ENCODE results near the gene INPP5A. TPM values are rescaled to one million over a fixed set of nuclear protein-coding genes. Genes with fewer than 3 reads are reported as not detected.

Gene INPP5A
- total and polyA plus RNA-seq, 2 donors (not counting 1 experiment from before 2014, with no cell fraction given) = 9.3 to 87.8 TPM

DNA sequence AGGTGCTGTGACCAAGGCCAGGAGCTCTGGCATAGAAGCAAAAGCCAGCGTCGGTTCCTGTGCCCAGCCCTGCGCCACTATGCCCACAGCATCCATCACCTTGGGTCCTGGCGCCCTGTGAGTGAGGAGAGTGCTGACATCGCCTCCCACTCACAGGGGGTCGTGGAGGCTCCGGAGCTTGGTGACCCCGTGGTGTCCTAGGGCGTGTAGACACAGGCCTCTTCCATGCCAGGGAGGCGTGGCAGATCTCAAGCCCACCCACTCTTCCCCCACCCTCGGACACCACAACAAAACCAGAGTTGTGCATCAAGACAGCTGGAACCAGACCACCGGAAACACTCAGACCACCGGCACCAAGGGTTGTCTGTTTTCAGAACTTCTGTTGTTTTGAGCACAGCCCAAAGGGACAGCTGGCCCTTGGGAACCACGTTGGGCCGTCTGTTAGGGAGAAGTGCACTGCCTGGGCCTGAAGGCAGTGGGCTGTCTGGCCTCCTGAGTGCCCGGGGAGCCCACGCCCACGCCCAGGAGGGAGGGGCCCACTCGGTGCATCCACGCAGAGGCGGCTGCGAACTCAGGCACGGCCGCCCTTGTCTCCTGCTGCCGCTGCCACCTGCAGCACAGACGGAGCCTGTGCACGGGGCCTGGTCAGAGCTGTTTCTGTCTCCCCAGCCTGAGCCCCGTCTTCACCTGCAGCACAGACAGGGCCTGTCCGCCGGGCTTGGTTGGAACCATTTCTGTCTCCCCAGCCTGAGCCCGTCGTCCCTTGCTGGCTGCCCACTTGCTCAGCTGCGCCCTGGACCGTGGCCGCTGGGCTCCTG is 106.3 kb downstream of the INPP5A start:
- Mint-ChIP-seq H3K27me3 (no peaks in the 10 kb centered on the region), H3K27ac (no peak overlapping the region), H3K4me3 (no peak overlapping the region), H3K9me3 (ENCODE audit: insufficient read depth) (no peaks in the 10 kb centered on the region), H3K4me1 (peaks cover 9% of the 10 kb centered on the region)
- Histone ChIP-seq H4K20me1 (ENCODE audit: control insufficient read depth, insufficient read depth, low read length, poor library complexity, severe bottlenecking) (peaks cover 82% of the 10 kb centered on the region), H3K9ac (ENCODE audit: low read length) (no peak overlapping the region), H3K4me3 (ENCODE audit: control extremely low read depth in 1 of 5, extremely low read depth in 1 of 5, insufficient read depth in 1 of 5, low read depth in 2 of 5, low read length in 4 of 5) (no peak overlapping the region), H3K4me2 (replicated peaks; ENCODE audit: low read depth, low read length, poor library complexity, severe bottlenecking) (peak overlapping the region; percentile 4), H3K27me3 (replicated peaks in 1 of 4; ENCODE audit: control extremely low read depth in 1 of 4, control insufficient read depth in 3 of 4, insufficient read depth in 4 of 4, low read length in 3 of 4) (no peaks in the 10 kb centered on the region), H2AFZ (ENCODE audit: insufficient read depth, low read depth, low read length, poor library complexity, severe bottlenecking) (no peak overlapping the region), H3K27ac (ENCODE audit: low read length in 2 of 2) (no peak overlapping the region), H3K79me2 (ENCODE audit: control insufficient read depth, insufficient read depth, low read length) (peaks cover 73% of the 10 kb centered on the region), H3K36me3 (replicated peaks in 1 of 2; ENCODE audit: control extremely low read depth in 1 of 2, control insufficient read depth in 1 of 2, extremely low read depth in 1 of 2, insufficient read depth in 2 of 2, low read length in 1 of 2) (peaks cover 0 to 6% of the 10 kb centered on the region in 2 experiments), H3K4me1 (ENCODE audit: control insufficient read depth in 2 of 2, insufficient read depth in 2 of 2, low read length in 2 of 2) (peaks cover 0 to 9% of the 10 kb centered on the region in 2 donors), H3K9me3 (ENCODE audit: control extremely low read depth in 1 of 3, control insufficient read depth in 2 of 3, insufficient read depth in 1 of 3, low read length in 2 of 3) (peaks cover 0 to 7% (median 0%) of the 10 kb centered on the region in 3 donors)
- 72% methylated on average over 33 of the region's 35 CpGs for WGBS (ENCODE audit: insufficient coverage)
- ChIA-PET CTCF (interaction anchor here (1.0 to 2.1 kb wide), 3 partner anchors 15 to 185 kb away, joined by 3 to 8 read pairs (median 3); no protein-coding TSS in a partner anchor), POLR2A (no interaction called here)
- intact Hi-C loops (cut with micrococcal nuclease) = no loop called here
- peak; percentile 10 for ATAC-seq (ENCODE audit: low read depth)
- TF ChIP-seq, protein P1, sequence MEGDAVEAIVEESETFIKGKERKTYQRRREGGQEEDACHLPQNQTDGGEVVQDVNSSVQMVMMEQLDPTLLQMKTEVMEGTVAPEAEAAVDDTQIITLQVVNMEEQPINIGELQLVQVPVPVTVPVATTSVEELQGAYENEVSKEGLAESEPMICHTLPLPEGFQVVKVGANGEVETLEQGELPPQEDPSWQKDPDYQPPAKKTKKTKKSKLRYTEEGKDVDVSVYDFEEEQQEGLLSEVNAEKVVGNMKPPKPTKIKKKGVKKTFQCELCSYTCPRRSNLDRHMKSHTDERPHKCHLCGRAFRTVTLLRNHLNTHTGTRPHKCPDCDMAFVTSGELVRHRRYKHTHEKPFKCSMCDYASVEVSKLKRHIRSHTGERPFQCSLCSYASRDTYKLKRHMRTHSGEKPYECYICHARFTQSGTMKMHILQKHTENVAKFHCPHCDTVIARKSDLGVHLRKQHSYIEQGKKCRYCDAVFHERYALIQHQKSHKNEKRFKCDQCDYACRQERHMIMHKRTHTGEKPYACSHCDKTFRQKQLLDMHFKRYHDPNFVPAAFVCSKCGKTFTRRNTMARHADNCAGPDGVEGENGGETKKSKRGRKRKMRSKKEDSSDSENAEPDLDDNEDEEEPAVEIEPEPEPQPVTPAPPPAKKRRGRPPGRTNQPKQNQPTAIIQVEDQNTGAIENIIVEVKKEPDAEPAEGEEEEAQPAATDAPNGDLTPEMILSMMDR (IDR thresholded peaks at IDR 0.05) = no peak
- no peak for DNase-seq

DNA sequence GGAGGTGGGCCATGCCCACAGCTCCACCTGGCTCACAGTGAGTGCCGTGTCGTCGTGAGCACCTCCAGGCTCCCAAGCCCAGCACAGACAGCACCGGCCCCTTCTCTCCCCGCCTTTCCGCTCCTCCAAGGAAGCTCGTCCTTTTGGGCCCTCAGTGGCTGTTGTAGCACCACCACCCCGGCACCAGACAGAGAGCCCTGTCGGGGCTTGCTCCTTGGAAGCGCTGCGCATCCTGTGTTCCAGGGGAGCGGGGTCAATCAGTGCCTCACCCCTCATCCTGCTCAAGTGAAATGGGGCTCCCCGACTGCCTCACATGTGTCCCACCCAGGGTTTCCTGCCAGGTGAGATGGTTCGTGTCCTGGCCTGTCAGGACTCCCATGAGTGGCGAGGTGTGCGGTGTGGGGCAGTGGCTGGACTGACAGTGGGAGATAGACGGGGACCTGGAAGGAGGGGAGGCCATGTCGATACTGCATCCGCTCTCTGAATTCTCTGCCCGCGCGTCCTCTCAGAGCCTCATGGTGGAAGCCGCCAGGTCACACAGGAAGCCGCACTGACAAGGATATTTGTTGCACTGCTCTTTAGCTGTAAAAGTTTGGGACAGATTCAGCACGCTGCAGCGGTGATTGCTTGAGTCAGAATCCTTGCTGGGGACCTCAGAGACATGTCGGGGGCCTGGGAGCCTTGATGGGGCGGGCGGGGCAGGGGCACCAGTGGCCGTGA is 107.1 kb downstream of the INPP5A start:
- Histone ChIP-seq H3K4me1 (ENCODE audit: control insufficient read depth in 2 of 2, insufficient read depth in 2 of 2, low read length in 2 of 2) (peaks cover 0 to 9% of the 10 kb centered on the region in 2 donors), H3K4me2 (replicated peaks; ENCODE audit: low read depth, low read length, poor library complexity, severe bottlenecking) (no peak overlapping the region), H3K27me3 (replicated peaks in 1 of 4; ENCODE audit: control extremely low read depth in 1 of 4, control insufficient read depth in 3 of 4, insufficient read depth in 4 of 4, low read length in 3 of 4) (no peaks in the 10 kb centered on the region), H3K9ac (ENCODE audit: low read length) (no peak overlapping the region), H3K9me3 (ENCODE audit: control extremely low read depth in 1 of 3, control insufficient read depth in 2 of 3, insufficient read depth in 1 of 3, low read length in 2 of 3) (peaks cover 0 to 7% (median 0%) of the 10 kb centered on the region in 3 donors), H4K20me1 (ENCODE audit: control insufficient read depth, insufficient read depth, low read length, poor library complexity, severe bottlenecking) (peaks cover 82% of the 10 kb centered on the region), H3K4me3 (ENCODE audit: control extremely low read depth in 1 of 5, extremely low read depth in 1 of 5, insufficient read depth in 1 of 5, low read depth in 2 of 5, low read length in 4 of 5) (no peak overlapping the region), H2AFZ (ENCODE audit: insufficient read depth, low read depth, low read length, poor library complexity, severe bottlenecking) (no peak overlapping the region), H3K79me2 (ENCODE audit: control insufficient read depth, insufficient read depth, low read length) (peaks cover 73% of the 10 kb centered on the region), H3K27ac (ENCODE audit: low read length in 2 of 2) (no peak overlapping the region), H3K36me3 (replicated peaks in 1 of 2; ENCODE audit: control extremely low read depth in 1 of 2, control insufficient read depth in 1 of 2, extremely low read depth in 1 of 2, insufficient read depth in 2 of 2, low read length in 1 of 2) (peaks cover 0 to 6% of the 10 kb centered on the region in 2 experiments)
- Mint-ChIP-seq H3K4me3 (no peak overlapping the region), H3K9me3 (ENCODE audit: insufficient read depth) (no peaks in the 10 kb centered on the region), H3K4me1 (peaks cover 9% of the 10 kb centered on the region), H3K27ac (no peak overlapping the region), H3K27me3 (no peaks in the 10 kb centered on the region)
- intact Hi-C loops (cut with micrococcal nuclease) = no loop called here
- DNase-seq = no peak
- CTCF ChIA-PET = interaction anchor here (1.0 to 2.1 kb wide), 3 partner anchors 16 to 186 kb away, joined by 3 to 8 read pairs (median 3); no protein-coding TSS in a partner anchor
- no peak for ATAC-seq (ENCODE audit: low read depth)
- no peak for TF ChIP-seq EZH2 (IDR thresholded peaks at IDR 0.05; ENCODE audit: borderline replicate concordance, insufficient read depth, low read depth, low read length, poor library complexity, severe bottlenecking)
- TF ChIP-seq, protein P1 (IDR thresholded peaks at IDR 0.05) = no peak
- 95% methylated on average over 30 of the region's 30 CpGs for whole genome bisulfite sequencing (ENCODE audit: insufficient coverage)
- POLR2A ChIA-PET = no interaction called here
